SK-MEL-5 (cell line): Measurements from ENCODE around the gene CACNG4. TPM values are rescaled to one million over a fixed set of nuclear protein-coding genes. Genes with fewer than 3 reads are reported as not detected.

Experiments
- DNase-seq: peaks from one replicate; pipeline ENCODE4 v3.0.0-alpha.2; 2016; ENCODE audit warnings: low read depth, low spot score
- in situ Hi-C: cut with HindIII; loops from 2 replicates; pipeline ENCODE4 v1.10.0; 2016; ENCODE audit warnings: low sequenced_read_pairs, high pct_unique_total_duplicates, low pct_unique_long_range_greater_than_20kb
- total RNA-seq: library from RNA; depleted of rRNA; stranded (reverse); fragments of >200 nt; shearing (Covaris generic); gene quantifications from 2 replicates; pipeline ENCODE4 v1.2.3, GENCODE V29; 2014

The CACNG4 gene
- total RNA-seq, 1 experiment from 2014 or later, result not detected

DNA sequence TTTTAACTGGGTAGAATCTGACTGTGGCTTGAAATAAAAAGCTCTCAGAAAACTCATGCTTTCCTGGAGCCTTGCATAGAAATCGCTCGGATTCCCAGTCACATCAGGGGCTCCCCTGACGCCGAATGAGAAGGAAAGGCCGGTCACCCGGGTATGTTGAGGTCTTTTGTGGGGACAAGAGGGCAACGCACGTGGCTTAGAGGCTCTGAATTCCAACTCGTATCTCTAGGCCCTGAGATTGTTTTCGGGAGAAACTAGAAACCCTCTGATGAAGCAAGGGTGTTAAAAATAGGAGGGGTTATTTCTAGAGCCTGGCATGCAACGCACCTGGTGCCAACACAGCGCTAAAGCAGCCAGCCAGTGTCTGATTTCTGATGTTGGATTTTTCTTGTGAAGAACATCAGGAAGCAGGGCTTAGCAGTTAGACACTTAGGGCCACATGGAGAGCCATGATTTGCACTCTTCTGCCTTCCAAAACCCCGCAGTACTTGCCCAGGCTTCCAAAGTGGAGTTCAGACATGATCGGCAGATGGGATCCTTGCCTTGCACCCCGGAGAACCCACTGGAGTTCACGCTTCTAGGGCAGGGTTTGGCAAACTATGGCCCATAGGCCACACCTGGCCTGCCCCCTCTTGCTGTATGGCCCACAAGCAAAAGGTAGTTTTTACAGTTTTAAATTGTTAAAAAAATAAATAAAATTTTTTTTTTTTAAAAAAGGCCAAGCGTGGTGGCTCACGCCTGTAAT, 92.4 kb downstream of the CACNG4 start:
- in situ Hi-C loops, result no loop called here
- DNase-seq, result no peak

DNA sequence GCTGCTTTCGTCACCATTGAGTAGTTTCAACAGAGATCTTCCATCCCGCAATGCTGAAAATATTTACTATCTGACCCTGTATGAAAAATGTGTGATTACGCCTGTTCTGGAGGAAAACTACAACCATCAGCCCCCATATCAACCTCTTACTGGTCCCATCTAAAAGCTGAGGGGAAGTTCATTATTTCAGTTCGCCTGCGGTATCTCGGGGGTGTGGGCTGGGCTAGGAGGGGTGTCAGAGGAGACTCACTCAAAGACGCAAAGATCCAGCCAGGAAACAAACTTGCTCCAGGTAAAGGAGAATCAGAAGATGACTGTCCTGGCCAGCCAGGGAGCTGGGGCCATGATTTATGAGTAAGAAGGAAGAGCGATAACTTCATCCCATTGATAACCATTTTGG, 93.5 kb downstream of the CACNG4 start:
- in situ Hi-C loops, result no loop called here
- DNase-seq, result no peak

DNA sequence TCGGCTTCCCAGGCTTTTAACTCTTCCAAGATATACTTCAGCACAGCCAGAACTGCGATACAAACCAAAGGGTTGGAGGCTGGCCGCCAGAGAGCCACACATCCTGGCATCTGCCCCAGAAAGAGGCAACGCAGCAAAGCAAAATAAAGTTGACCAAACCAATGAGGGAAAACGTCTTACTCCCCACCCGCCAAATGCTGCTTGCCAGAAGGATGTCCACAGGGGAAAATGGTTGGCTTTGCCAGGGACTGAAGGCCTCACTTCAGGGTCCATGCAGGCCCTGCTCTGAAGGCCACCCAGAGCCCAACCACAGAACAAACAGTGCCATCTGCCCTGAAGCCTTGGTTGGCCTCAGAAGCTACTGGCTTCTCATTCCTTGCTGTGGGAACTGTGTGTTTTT, 94.9 kb downstream of the CACNG4 start:
- DNase-seq, result no peak
- in situ Hi-C loops, result no loop called here

- in situ Hi-C loops, result no loop called here
- DNase-seq, result no peak
Observed at GRCh38 chr17:67063141-67063540, 98.6 kb downstream of the CACNG4 start.

GRCh38 chr17:67066717-67067116, 102.2 kb downstream of the CACNG4 start:
- in situ Hi-C loops, result no loop called here
- no peak for DNase-seq

- DNase-seq, result no peak
- in situ Hi-C loops, result no loop called here
Observed at GRCh38 chr17:67067571-67068482, 103.3 kb downstream of the CACNG4 start.

DNA sequence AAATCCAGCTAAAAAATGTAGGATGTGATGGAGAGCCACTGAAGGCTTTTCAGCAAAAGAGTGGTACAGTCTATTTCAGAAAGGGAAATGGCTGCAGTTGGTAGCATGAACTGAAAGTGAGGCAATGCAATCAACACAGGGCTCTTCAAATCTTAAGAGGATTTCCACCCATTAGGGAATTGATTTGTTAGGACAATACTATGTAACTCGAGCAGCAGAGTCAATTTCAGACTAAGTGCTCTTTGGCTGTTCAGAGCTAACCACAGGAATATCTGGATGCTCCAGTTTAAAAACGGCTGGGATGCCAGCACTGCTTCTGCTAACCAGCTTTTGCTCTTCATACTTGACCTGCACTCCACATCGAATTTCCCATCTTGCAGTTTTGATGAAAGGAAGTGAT, 104.5 kb downstream of the CACNG4 start:
- in situ Hi-C loops, result no loop called here
- DNase-seq, result no peak

- no peak for DNase-seq
- in situ Hi-C loops, result no loop called here
Observed at GRCh38 chr17:67069603-67070136, 105.2 kb downstream of the CACNG4 start.

GRCh38 chr17:67071595-67071994, 107.1 kb downstream of the CACNG4 start:
- no peak for DNase-seq
- in situ Hi-C loops, result no loop called here

- in situ Hi-C loops, result no loop called here
- no peak for DNase-seq
Observed at GRCh38 chr17:67072885-67073284, 108.4 kb downstream of the CACNG4 start.

GRCh38 chr17:67074781-67075180, 110.3 kb downstream of the CACNG4 start:
- in situ Hi-C loops, result no loop called here
- DNase-seq, result no peak

GRCh38 chr17:67076290-67076689, 111.8 kb downstream of the CACNG4 start:
- in situ Hi-C loops, result no loop called here
- no peak for DNase-seq

DNA sequence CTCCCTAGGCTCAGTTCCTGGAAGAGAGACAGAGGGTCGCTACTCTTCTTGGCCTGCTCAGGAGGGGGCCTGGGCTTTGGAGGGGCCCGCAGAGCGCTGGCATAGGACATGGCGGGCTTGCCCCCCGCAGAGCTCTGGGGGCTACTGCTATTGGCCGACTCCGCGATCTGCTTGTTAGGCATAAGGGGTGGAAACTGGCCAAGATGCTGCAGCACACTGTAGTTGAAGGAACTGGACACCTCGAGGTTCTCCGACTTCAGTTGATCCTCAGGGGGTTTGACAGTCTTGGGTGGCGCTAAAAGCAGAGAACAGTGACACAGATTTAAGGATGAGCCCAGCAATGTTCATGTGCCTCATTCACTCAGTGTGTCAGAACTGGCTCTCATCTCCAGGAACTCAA, 113.8 kb downstream of the CACNG4 start:
- no peak for DNase-seq
- in situ Hi-C loops, result no loop called here

DNA sequence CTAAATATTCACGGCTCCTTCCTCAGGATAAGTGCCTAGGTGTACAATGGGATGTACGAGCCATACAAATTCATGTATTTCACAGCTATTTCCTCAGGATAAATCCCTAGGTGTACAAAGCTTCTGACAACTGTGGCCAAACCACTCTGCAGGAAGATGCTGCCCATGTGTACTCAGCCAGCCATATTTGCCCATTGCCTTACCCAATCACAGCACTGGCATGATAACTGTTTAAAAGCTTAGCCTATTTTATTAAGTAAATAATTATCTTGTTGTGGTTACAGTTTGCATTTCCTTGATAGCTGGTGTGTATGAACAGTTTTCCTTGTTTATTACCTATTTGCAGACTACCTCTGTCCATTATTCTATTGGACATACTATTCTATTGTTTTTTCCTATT, 115.0 kb downstream of the CACNG4 start:
- in situ Hi-C loops, result no loop called here
- no peak for DNase-seq

DNA sequence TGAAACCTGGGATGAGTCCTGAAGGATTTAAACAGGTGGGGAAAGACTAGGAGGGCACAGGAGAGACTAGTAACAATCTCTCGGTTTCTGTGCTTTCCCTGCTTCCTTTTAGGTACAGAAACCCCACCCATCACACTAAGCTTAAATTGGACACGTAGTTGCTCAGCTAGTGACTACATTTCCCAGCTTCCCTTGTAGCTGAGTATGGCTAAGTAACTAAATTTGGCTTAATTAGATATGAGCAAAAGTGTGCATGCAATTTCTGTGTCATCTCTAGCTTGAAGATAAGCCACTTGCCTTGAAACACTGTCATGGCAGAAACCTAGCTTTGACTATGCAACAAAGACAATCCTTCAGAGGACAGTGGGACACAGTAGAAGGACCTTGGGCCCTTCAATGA, 116.3 kb downstream of the CACNG4 start:
- in situ Hi-C loops, result no loop called here
- no peak for DNase-seq

DNA sequence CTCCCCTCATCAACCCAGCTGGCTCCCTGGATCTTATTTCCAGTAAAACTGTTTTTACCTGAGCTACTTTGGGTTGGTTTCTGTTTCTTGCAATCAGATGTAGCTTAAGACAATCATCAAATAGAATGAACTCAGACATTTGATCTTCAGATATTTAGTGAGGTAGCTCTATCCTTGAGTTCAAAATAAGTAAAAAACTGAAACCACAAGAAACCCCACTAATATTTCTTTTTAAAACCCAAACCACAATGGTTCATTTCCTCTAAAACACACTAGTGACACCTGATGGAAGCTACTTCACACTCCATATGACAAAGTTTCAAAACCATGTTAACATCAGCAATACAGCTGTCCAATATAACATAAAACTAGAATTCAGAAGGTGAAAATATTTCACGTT, 117.6 kb downstream of the CACNG4 start:
- in situ Hi-C loops, result no loop called here
- no peak for DNase-seq
